ENCODE measurements around the gene KIAA0930. TPM values are rescaled to one million over a fixed set of nuclear protein-coding genes. Genes with fewer than 3 reads are reported as not detected.
"Not testable (repeated sequence)": the region's sequence is repeated elsewhere in the genome, so short reads cannot be mapped to it uniquely, and the experiment has no call there.

KIAA0930 gene
- total RNA-seq, 1 donor from 2014 or later = 89.2 TPM

DNA sequence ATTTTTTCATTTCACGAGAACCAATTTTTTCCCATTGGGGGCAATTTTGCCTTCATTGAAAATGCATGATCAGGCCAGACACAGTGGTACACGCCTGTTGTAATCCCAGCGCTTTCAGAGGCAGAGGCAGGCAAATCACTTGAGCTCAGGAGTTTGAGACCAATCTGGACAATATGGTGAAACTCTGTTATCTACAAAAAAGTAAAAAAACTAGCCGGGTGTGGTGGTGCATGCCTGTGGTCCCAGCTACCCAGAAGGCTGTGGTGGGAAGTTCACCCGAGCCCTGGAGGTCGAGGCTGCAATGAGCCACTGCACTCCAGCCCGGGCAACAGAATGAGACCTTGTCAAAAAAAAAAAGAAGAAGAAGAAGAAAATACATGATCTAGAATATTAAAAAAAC, 24.8 kb upstream of the KIAA0930 start:
- H3K4me3 ChIP-seq = no peak overlapping the region
- peaks cover 13% of the 10 kb centered on the region for H3K27me3 ChIP-seq (ENCODE audit: low read depth)
- H3K4me1 ChIP-seq = peaks cover 34% of the 10 kb centered on the region
- H3K36me3 ChIP-seq = no peaks in the 10 kb centered on the region
- H3K9me3 ChIP-seq = no peaks in the 10 kb centered on the region
- intact Hi-C loops (cut with DNase I) = no loop called here
- no peak overlapping the region for H3K27ac ChIP-seq
- TF ChIP-seq, protein P1, sequence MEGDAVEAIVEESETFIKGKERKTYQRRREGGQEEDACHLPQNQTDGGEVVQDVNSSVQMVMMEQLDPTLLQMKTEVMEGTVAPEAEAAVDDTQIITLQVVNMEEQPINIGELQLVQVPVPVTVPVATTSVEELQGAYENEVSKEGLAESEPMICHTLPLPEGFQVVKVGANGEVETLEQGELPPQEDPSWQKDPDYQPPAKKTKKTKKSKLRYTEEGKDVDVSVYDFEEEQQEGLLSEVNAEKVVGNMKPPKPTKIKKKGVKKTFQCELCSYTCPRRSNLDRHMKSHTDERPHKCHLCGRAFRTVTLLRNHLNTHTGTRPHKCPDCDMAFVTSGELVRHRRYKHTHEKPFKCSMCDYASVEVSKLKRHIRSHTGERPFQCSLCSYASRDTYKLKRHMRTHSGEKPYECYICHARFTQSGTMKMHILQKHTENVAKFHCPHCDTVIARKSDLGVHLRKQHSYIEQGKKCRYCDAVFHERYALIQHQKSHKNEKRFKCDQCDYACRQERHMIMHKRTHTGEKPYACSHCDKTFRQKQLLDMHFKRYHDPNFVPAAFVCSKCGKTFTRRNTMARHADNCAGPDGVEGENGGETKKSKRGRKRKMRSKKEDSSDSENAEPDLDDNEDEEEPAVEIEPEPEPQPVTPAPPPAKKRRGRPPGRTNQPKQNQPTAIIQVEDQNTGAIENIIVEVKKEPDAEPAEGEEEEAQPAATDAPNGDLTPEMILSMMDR (IDR thresholded peaks at IDR 0.05) = no peak
- ATAC-seq (no peak), DNase-seq (no peak)

DNA sequence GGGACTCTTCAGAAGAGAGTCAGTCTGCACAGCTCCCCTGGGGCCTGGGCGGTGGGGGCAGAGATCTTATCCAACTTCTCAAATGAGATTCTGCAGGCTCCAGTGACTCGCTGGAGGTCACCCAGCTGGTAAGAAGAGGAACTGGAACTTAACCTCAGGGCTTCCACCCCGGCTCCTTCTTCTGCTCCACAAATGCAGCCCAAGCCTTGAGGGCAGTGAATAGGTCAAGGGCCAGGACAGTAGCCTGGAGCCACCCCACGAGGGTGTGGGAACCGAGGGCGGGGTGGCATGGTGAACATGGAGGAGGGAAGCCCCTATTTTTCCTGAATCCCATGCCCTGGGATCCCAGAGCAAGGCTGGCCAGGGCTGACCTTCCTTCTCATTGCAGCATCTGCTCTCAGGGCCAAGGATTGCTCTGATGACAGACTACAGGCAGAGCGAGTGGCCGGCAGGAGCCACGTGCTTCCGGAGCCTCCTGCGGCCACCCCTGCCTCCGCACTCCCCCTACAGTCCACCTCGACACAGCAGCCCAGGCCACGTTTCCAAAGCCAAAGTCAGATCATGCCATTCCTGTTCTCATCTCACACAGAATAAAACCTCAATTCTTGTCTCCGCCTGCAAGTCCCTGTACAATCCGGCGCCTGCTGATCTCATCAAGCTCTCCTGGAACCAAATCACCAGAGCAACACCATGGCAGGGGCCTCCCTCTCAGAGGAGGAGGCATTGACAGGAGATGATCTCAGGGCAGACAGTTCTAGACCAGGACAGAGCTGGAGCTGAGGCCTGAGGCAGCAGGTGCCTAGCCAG, 23.0 kb upstream of the KIAA0930 start:
- intact Hi-C loops (cut with DNase I) = no loop called here
- Histone ChIP-seq H3K36me3 (no peaks in the 10 kb centered on the region), H3K4me3 (no peak overlapping the region), H3K27me3 (ENCODE audit: low read depth) (peaks cover 8% of the 10 kb centered on the region), H3K9me3 (no peaks in the 10 kb centered on the region), H3K4me1 (peaks cover 25% of the 10 kb centered on the region), H3K27ac (peak overlapping the region; percentile 32)
- ATAC-seq (peak; percentile 86 to 90), DNase-seq (peak; percentile 77)
- TF ChIP-seq, protein P1 (IDR thresholded peaks at IDR 0.05) = peak; percentile 59

DNA sequence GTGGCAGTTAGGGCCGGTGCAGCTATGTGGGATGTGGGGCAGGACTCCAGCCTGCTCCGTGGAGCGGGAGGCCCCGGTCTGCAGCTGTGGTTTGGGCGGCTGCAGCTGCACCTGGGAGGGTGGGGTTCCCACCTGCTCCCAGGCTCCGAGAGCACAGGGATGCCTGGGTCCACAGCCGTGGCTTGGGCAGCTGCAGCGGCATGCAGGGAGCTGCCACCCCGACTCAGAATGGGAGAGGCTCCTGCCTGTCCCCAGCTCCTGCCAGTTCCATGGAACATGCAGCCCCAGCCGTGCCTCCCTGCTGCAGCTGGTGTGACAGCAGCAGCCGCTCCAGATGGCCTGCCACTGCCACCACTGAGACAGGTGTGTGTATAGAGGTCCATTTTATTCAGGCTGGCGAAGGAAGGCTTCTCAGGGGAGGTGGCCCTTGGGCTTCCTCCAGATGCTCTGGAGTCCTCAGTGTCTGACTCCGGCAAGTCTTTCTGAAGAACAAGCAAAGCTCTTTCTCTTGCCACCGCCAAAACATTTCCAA, 22.3 kb upstream of the KIAA0930 start:
- no peak for DNase-seq
- TF ChIP-seq, protein P1 (IDR thresholded peaks at IDR 0.05) = no peak
- Histone ChIP-seq H3K27ac (peak overlapping the region; percentile 32), H3K9me3 (no peaks in the 10 kb centered on the region), H3K4me1 (peaks cover 23% of the 10 kb centered on the region), H3K4me3 (no peak overlapping the region), H3K36me3 (no peaks in the 10 kb centered on the region), H3K27me3 (ENCODE audit: low read depth) (peaks cover 6% of the 10 kb centered on the region)
- intact Hi-C loops (cut with DNase I) = no loop called here
- peak in 1 of 2 donors; percentile 3 for ATAC-seq

DNA sequence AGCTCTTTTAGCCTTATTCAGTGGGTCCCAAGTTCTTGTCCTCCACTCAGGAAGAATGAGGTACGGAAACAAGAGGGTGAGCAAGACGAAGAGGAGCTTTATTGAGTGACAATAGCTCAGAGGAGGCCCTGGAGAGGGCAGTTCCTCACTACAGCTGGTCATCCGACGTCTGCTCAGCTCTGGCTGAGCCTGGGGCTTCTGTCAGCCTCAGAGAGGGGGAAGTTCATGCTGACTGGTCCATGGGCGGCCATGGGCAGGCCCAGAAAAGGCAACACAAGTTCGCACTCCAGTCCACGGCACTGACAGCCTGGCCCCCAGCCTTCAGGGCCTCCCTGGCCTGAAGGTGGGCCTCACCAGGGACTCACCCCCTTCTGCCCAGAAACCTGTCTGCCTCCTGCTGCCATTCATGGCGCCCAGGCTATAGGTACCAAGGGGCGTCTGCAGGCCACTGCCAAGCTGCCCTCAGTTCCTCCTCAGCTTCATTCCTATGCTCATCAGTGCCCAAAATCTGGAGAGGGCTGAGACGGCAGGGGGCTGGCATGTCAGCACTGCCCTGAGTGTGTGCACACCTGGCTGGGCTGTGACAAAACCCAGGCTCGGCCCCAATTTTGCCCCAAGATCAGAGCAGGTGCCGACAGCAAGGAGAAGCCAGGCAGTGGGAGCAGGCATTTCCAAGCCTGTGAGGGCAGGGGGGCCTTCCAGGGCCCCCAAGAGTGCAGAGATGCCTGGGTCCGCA, 21.7 kb upstream of the KIAA0930 start:
- H3K4me3 ChIP-seq = no peak overlapping the region
- peaks cover 2% of the 10 kb centered on the region for H3K27me3 ChIP-seq (ENCODE audit: low read depth)
- H3K4me1 ChIP-seq = peaks cover 23% of the 10 kb centered on the region
- DNase-seq (no peak), ATAC-seq (peak; percentile 31 to 70)
- TF ChIP-seq, protein P1 (IDR thresholded peaks at IDR 0.05) = no peak
- no peaks in the 10 kb centered on the region for H3K36me3 ChIP-seq
- intact Hi-C loops (cut with DNase I) = no loop called here
- H3K27ac ChIP-seq = peak overlapping the region; percentile 18
- H3K9me3 ChIP-seq = no peaks in the 10 kb centered on the region

DNA sequence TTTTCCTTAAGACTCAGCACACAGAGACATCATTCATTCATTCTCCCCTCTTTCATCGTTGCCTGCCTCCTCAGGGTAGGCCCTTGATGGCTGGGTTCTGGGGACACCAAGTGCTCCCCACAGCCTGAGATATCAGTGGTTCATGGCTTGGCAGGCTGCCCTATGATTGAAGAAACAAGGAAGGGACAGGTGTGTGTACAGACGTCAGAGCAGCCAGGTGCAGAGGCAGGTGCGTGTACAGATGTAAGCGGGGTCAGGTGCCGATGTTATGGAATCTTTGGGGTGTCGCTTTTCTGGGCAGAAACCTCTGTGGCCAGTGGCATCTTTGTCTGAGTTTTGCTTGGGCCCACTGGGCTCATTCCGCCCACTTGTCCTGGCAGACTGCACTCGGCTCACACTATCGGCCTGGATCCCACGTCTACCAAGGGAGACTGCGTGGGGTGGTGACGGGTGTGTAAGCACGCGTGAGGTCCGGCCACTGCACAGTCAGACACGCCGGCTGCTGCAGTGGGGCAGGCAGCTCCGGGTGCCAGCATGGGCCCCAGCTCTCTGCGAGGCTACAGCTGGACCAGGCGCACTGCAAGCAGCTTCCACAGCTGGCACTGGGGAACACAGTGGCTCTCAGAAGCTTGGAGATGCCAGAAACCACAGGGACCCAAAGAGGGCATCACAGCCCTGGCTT, 20.9 kb upstream of the KIAA0930 start:
- H3K4me1 ChIP-seq = peaks cover 23% of the 10 kb centered on the region
- intact Hi-C loops (cut with DNase I) = no loop called here
- H3K4me3 ChIP-seq = no peak overlapping the region
- H3K36me3 ChIP-seq = no peaks in the 10 kb centered on the region
- H3K27ac ChIP-seq = peak overlapping the region; percentile 18
- no peaks in the 10 kb centered on the region for H3K27me3 ChIP-seq (ENCODE audit: low read depth)
- ATAC-seq (no peak), DNase-seq (no peak)
- TF ChIP-seq, protein P1 (IDR thresholded peaks at IDR 0.05) = no peak
- H3K9me3 ChIP-seq = no peaks in the 10 kb centered on the region

DNA sequence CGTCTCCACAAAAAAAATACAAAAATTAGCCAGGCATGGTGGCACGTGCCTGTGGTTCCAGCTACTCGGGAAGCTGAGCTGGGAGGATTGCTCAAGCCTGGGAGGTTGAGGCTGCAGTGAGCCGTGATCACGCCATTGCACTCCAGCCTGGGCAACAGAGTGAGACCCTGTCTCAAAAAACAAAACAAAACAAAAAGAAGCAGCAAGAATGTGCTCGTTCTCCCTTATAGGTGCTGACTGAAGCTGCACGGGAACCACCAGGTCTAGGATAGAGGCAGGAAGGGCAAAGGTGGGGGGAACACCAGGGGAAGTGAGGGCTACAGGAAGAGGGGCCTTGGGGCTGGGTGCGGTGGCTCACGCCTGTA, 19.7 kb upstream of the KIAA0930 start:
- H3K36me3 ChIP-seq; H3K27me3 ChIP-seq (ENCODE audit: low read depth); ATAC-seq; H3K9me3 ChIP-seq; DNase-seq; H3K27ac ChIP-seq; intact Hi-C loops (cut with DNase I); H3K4me3 ChIP-seq: not testable (repeated sequence)
- peaks cover 23% of the 10 kb centered on the region for H3K4me1 ChIP-seq

Data from lower lobe of right lung (tissue), 2 donors.